DOHH2 (cell line): ENCODE measurements around the gene CSF1.

Source experiments
- EZH2phosphoT487 ChIP-seq: fragments of 200-600 bp; sonication (generic); IDR thresholded peaks from 2 replicates; pipeline ENCODE4 v1.6.1; 2017; ENCODE audit warnings: borderline replicate concordance, mild to moderate bottlenecking, antibody characterized with exemption, low read length, moderate library complexity, mixed read lengths
- TF ChIP-seq, protein P1 (sequence below): fragments of 200-600 bp; sonication (generic); IDR thresholded peaks from one replicate; pipeline ENCODE4 v1.5.1; 2014; ENCODE audit warnings: antibody characterized with exemption, mild to moderate bottlenecking, low read depth, low read length; ENCODE audit not compliant: poor library complexity, severe bottlenecking

GRCh38 chr1:109901524-109902145, 9.0 kb upstream of the CSF1 start:
- TF ChIP-seq, protein P1, sequence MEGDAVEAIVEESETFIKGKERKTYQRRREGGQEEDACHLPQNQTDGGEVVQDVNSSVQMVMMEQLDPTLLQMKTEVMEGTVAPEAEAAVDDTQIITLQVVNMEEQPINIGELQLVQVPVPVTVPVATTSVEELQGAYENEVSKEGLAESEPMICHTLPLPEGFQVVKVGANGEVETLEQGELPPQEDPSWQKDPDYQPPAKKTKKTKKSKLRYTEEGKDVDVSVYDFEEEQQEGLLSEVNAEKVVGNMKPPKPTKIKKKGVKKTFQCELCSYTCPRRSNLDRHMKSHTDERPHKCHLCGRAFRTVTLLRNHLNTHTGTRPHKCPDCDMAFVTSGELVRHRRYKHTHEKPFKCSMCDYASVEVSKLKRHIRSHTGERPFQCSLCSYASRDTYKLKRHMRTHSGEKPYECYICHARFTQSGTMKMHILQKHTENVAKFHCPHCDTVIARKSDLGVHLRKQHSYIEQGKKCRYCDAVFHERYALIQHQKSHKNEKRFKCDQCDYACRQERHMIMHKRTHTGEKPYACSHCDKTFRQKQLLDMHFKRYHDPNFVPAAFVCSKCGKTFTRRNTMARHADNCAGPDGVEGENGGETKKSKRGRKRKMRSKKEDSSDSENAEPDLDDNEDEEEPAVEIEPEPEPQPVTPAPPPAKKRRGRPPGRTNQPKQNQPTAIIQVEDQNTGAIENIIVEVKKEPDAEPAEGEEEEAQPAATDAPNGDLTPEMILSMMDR = no peak
- no peak for TF ChIP-seq EZH2phosphoT487
